LNCaP clone FGC (cell line): ENCODE results near the gene ZNF189.

Source experiments
- DNase-seq: peaks from one replicate; pipeline ENCODE4 v3.0.0-alpha.2; 2011; ENCODE audit warnings: low read depth
- H3K4me3 ChIP-seq: 2 replicates; pipeline ENCODE4 v1.5.1; 2011; ENCODE audit warnings: mild to moderate bottlenecking, low read depth, low read length, control low read depth
- TF ChIP-seq, protein P1 (sequence below): IDR thresholded peaks from 2 replicates; pipeline ENCODE4 v1.5.1; 2012; ENCODE audit warnings: mild to moderate bottlenecking; ENCODE audit not compliant: control insufficient read depth, insufficient read depth; ENCODE audit errors: extremely low read depth

The ZNF189 gene

DNA sequence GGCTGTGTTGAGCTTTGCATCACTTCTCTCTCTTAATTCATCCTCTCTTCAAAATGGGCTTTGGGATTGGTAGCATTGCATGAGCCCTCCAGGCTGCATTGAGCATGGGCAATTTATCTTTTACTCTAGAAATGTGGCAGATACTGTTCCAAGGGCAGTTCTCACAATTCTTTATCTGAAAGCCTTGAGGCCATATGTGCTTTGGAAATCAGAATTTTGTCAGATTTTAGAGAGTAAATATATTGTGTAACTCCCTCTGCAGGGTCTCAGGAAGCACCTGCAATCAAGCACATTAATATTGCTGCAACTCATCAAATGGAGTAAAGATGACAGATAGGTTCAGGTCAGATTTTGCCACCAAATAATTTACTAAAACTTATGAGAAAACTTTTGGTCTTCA, 19.3 kb downstream of the ZNF189 start:
- no peak overlapping the region for H3K4me3 ChIP-seq
- TF ChIP-seq, protein P1, sequence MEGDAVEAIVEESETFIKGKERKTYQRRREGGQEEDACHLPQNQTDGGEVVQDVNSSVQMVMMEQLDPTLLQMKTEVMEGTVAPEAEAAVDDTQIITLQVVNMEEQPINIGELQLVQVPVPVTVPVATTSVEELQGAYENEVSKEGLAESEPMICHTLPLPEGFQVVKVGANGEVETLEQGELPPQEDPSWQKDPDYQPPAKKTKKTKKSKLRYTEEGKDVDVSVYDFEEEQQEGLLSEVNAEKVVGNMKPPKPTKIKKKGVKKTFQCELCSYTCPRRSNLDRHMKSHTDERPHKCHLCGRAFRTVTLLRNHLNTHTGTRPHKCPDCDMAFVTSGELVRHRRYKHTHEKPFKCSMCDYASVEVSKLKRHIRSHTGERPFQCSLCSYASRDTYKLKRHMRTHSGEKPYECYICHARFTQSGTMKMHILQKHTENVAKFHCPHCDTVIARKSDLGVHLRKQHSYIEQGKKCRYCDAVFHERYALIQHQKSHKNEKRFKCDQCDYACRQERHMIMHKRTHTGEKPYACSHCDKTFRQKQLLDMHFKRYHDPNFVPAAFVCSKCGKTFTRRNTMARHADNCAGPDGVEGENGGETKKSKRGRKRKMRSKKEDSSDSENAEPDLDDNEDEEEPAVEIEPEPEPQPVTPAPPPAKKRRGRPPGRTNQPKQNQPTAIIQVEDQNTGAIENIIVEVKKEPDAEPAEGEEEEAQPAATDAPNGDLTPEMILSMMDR, result no peak
- DNase-seq, result no peak

DNA sequence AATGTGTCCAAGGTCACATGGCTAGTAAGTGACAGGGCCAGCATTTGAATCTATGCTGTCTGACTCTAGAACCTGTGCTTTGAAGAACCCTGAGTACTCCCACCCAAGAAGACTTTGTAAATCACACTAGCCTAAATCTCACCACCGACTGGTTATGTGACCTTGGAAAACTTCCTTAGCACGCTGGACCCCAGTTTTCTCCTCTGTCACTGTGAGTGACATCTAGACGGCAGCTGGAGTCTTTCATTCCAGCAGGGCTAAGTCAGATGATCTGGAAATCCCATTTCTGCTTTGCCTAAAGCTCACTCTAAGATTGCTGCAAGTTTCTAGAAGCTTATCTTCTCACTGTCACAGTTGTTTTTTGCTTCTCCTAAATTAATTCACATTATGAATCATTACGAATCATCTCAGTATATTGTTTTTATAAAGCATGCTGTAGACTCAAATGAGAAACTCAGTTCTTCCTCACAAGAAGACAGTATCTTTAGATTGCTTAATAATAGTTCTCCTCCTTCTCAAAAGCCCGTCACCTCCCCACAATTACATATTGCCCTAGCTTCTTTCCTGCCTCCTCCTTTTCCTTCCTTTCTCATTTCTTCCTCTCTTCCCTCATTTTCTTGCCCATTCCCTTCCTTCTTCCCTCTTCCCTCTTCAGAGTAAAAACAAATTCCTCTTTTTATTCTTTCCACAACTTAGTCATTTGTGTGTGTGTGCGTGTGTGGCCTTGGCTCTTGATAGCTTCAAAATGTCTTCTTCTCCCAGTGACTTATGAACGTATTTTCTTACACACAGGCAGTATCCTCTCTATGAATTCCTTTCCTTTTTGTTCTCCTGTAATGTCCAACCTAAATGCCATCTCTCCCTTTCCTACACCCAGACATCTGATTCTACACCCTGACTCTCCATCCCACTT, 20.1 kb downstream of the ZNF189 start:
- TF ChIP-seq, protein P1, result no peak
- no peak overlapping the region for H3K4me3 ChIP-seq
- DNase-seq, result no peak

- no peak overlapping the region for H3K4me3 ChIP-seq
- no peak for DNase-seq
- TF ChIP-seq, protein P1, result no peak
Observed at GRCh38 chr9:101419863-101420262, 21.2 kb downstream of the ZNF189 start.

DNA sequence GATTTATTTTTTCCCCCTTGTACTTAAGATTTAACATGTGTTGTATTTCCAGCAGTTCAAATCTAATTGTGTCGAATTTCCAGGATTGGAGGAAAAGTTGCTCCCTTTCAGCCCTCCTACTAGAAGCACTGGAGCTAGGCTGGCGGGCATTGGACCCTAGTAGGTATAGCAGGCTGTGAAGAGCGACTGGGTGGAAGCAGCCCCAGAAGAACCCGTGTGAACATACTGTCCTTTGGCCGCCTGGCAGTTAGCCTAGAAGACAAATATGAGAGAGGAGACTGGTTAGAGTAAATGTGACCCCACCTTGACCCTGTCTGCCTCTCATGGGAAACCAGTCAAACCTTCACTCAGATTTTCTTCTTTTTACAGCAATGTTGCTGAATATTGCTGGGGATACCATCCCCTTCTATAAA, 23.0 kb downstream of the ZNF189 start:
- no peak overlapping the region for H3K4me3 ChIP-seq
- peak; percentile 86 for DNase-seq
- TF ChIP-seq, protein P1, result no peak

DNA sequence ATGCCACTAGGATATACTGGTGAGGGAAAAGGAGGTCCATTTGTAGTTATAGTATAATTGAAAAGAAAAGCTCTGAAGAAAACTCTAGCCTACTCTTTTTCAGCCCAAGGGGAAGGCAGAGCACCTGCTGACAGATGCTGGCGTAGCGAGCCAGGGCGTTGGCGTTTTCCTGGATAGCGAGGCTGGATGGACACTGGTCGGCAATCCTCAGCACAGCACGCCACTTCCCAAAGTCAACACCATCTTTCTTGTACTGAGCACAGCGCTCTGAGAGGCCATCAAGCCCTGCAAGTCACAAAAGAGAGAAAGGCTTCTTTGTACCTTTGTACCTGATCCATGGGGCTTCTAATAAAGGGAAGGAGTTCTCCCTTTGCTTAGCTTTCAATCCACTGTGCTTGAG, 28.7 kb downstream of the ZNF189 start:
- TF ChIP-seq, protein P1, result no peak
- no peak overlapping the region for H3K4me3 ChIP-seq
- no peak for DNase-seq

DNA sequence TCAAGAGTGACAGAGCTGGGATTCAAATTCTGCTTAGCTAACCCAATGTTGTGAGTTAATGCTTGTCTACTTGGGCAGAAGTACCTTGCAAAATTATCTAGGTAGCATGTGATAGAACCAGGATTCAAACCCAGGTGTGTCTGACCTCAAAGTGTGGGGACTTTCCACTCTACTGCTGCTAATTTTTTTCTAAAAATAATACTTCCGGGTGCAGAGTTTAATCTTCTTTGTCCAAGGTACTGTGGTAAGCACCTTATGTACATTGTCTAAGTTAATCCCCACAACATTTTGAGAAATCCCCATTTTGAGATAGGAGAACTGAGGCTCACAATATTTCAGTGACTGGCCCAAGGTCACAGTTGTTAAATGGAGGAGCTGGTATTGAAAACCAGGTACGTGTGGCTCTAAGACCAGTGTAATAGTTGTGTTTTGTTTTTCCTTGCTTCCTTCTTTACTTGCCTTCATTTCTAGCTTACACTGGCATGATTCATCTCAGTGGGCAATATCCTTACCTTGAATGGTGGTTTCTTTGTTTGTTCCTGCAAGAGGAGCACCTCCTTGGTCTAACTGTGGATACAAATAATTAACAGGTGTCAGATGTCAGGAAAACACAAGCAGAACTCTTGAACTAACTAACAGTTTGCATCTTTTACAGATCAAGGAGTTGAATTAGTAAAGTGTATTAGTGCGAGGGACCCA, 29.5 kb downstream of the ZNF189 start:
- no peak overlapping the region for H3K4me3 ChIP-seq

More for the DNA sequence above, 29.5 kb downstream of the ZNF189 start:
- TF ChIP-seq, protein P1, result no peak
- no peak for DNase-seq
